Measurements from ENCODE around the gene KCNMA1.

GRCh38 chr10:76887223-76888010, 750.2 kb downstream of the KCNMA1 start:
- TF ChIP-seq REST (IDR thresholded peaks at IDR 0.05; ENCODE audit: low read depth, low read length), result no peak
- TF ChIP-seq POLR2AphosphoS5 (IDR thresholded peaks at IDR 0.05; ENCODE audit: low read depth, low read length), result no peak
- no peak for TF ChIP-seq USF1 (IDR thresholded peaks at IDR 0.05; ENCODE audit: borderline replicate concordance, low read depth)
- TF ChIP-seq, protein P1, sequence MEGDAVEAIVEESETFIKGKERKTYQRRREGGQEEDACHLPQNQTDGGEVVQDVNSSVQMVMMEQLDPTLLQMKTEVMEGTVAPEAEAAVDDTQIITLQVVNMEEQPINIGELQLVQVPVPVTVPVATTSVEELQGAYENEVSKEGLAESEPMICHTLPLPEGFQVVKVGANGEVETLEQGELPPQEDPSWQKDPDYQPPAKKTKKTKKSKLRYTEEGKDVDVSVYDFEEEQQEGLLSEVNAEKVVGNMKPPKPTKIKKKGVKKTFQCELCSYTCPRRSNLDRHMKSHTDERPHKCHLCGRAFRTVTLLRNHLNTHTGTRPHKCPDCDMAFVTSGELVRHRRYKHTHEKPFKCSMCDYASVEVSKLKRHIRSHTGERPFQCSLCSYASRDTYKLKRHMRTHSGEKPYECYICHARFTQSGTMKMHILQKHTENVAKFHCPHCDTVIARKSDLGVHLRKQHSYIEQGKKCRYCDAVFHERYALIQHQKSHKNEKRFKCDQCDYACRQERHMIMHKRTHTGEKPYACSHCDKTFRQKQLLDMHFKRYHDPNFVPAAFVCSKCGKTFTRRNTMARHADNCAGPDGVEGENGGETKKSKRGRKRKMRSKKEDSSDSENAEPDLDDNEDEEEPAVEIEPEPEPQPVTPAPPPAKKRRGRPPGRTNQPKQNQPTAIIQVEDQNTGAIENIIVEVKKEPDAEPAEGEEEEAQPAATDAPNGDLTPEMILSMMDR (IDR thresholded peaks at IDR 0.05), result no peak
- TF ChIP-seq EP300 (IDR thresholded peaks at IDR 0.05; ENCODE audit: borderline replicate concordance in 1 of 2, low read depth in 1 of 2, low read length in 1 of 2), result no peak
- no peak for TF ChIP-seq ELF1 (IDR thresholded peaks at IDR 0.05)
- no peak for TF ChIP-seq RAD21 (IDR thresholded peaks at IDR 0.05; ENCODE audit: low read length)
- no peak for TF ChIP-seq CHD2 (IDR thresholded peaks at IDR 0.05; ENCODE audit: low read length, partially characterized antibody)
- TF ChIP-seq, protein P2, sequence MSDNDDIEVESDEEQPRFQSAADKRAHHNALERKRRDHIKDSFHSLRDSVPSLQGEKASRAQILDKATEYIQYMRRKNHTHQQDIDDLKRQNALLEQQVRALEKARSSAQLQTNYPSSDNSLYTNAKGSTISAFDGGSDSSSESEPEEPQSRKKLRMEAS (IDR thresholded peaks at IDR 0.05; ENCODE audit: low read depth), result no peak
- no peak for TF ChIP-seq RFX5 (IDR thresholded peaks at IDR 0.05; ENCODE audit: low read length)
- no peak for TF ChIP-seq SMC3 (IDR thresholded peaks at IDR 0.05; ENCODE audit: low read depth, low read length)
- no peak for TF ChIP-seq MXI1 (IDR thresholded peaks at IDR 0.05; ENCODE audit: low read depth, low read length)
- TF ChIP-seq GATA2 (CRISPR knock-in tag; IDR thresholded peaks at IDR 0.05), result no peak
- no peak for TF ChIP-seq NRF1 (IDR thresholded peaks at IDR 0.05; ENCODE audit: low read depth, low read length)

Measured in SK-N-SH (cell line).